Suppressor macrophage (primary cell): Measurements from ENCODE around the gene EFTUD2.
A peak's percentile ranks its signal among the peaks of the same experiment; 100 is the strongest.

Experiments used
- DNase-seq, 4 experiments: peaks; one replicate each; pipeline ENCODE4 v3.0.0-alpha.2; 2020 to 2022

The EFTUD2 gene

DNA sequence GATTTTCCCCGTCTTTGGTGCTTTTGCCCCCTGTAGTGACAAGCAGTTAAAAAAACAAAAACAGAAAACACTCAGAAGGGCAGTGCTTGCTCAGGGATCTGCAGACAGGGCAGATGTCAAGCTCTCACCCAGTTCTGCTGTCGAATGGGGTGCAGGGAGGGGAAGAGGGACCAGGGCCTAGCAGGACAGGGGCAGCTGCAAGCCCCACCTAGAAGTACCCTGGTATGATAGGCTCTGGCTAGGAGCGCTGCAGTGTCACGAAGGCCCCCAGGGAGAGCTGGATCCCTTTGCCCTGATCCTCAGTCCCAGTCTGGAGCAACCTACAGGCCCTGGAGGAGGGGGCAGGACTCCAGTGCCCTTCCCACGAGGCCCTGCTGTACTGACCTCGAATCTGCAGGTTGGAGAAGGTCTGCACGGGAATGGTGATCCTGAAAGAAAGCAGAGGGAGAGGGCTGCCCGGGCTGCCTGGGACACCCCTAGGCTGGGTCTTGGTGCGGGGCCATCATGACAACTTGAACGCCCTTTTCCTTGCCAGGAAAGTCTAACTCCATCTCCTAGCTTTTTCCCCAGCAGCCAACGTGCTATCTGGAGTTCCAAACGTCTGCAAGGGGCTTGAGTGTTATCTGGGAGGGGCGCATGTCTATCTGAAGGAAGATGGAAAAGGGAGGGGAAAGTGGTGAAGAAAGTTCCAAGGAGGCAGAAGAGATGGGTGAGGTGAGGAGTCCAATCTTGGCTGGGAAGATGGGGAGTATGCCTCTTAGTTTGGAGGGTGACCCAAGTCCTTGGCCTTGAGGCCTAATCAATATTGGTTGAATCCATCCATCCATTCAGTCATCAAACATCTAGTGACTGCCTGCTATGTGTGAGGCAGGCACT is 11.2 kb upstream of the EFTUD2 start:
- DNase-seq, result no peak

DNA sequence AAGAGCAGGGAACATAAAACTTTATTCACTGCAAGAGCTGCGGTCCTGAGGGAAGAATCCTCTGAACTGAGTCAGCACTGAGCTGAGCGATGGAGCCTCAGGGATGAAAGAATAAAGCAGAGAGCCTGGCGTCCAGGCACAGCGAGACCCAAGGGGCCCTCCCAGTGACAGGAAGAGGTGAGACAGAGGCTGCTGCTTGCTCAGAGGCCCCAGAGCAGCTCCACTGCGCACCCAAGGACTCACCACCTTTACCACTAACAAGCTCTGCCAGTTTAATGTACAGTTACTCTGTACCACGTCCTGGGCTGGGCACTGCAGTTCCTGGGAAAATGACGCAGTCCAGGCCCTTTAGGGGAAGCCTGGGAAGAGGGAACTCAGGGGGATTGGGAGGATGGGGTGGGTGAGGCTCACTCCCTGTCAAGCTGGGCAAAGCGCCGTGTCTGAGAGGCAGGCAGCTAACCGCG is 10.5 kb upstream of the EFTUD2 start:
- no peak for DNase-seq

DNA sequence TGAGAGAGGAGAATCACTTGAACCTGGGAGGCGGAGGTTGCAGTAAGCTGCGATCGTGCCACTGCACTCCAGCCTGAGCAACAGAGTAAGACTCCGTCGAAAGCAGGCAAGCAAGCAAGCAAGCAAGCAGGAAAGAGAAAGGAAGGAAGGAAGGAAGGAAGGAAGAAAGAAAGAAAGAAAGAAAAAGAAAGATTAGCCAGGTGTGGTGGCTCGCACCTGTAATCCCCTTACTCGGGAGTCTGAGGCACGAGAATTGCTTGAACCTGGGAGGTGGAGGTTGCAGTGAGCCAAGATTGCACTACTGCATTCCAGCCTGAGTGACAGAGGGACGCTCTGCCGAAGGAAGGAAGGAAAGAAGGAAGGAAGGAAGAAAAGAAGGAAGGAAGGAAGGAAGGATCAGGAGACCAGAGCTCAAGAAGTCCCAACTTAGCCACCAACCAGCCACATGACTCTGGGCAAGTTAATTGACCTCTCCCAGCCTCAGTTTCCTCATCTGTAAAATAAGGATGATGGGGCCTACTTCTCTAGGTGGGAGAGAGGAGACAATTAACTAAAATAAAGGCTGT is 9.6 kb upstream of the EFTUD2 start:
- no peak for DNase-seq

DNA sequence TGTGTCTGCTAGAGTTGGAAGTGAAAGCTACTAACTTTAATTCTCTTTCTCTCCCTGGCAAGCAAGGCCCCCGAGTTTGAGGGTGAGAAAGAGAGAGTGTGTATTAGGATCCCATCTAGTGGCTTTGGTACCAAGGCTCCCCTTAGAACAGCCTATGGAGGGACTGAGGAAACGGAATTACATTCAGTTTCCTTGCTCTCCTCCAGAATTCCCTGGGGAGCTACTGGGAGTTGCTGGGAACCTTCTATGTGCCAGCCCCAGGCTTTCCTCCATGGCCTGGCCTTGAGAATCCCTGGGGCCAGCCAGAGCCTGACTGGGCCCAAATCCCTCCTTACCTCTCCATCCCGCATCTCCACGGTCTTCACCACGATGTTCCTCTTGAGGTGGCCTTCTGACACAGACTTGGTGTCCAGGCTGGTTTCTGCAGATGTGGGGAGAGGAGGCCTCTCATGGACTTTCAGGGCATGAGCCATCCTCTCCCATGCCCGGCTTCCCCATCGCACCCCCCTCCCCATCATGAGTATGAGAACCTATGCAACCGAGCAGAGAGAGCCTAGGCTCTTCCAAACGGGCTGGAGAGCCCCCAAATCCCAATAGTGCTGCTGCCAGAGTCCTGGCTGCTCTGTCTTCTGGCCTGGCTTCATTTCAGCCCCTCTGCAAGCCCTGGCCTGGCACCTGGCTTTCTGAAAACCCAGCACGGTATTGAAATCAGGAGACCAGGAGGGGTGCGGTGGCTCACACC is 8.7 kb upstream of the EFTUD2 start:
- DNase-seq, result no peak

DNA sequence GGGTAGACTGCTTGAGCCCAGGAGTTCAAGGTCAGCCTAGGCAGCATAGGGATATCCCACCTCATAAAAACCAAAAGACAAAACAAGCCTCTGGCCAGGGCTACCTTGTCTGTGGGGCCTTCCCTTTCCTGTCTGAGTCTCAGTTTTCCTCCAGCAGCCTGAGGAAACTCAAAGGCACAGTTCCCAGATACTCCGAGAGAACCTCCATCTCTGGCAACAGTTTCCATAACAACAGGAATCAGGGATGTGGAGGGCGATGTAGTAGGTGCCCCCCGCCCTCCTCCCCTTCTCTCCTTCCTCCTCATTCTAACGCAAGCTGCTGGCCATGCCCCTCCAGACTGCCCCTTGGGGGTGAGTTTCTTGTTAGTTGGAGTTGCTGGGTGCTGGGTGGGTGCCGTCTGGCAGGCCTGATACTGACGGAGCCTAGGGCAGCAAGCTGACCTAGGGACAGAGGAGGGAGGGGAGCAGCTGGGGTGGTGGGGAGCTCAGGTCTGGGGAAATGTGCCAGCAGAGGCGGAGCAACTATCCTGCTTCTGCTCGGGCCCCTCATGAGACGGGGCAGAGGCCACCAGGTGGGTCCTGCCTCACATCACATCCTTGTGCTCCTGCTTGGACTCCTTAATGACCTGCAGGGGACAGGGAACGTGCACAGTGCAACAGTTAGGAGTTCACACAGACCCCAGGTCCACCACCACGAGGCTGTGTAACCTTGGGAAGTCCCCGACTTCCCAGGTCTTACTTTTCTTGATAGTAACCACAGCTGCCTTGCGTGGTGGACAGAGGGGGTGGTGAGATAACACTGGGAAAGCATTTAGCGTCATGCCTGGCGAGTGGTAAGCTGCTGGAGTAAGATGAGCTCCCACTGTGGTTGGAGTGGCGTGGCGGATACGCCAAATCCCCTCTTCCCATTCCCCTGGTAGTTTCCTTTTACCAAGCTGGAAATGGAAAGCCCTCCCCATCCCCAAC is 7.8 kb upstream of the EFTUD2 start:
- no peak for DNase-seq

DNA sequence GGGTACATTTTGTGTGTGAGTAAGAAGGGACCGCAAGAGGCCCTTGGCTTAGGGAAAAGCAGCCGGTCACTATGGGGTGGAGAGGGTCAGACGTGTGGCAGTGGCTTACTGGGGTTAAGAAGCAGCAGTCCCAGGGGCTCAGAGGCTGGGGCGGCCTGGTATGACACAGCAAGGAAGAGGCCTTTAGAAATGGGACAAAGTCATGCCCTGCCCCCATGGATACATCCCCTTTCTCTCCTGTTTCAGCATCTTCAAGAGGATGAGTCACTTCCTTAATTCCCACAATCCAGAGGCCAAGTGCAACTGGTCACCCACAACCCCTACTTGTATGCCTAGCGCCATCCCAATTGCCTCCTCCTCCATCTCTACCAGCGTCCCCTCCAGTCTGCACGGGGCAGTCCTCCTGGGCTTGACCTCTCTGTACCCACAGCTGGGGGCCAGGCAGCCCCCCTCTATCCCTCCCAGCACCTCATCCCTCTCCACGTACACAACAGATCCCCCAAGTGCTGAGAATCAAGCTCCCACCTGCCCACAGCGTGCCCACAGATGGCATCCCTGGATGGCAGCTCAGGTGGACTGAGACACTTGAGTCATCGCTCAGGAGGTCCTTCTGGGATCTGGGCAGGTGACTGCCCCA is 6.9 kb upstream of the EFTUD2 start:
- DNase-seq, result peak; percentile 77 to 91 (median 86)

DNA sequence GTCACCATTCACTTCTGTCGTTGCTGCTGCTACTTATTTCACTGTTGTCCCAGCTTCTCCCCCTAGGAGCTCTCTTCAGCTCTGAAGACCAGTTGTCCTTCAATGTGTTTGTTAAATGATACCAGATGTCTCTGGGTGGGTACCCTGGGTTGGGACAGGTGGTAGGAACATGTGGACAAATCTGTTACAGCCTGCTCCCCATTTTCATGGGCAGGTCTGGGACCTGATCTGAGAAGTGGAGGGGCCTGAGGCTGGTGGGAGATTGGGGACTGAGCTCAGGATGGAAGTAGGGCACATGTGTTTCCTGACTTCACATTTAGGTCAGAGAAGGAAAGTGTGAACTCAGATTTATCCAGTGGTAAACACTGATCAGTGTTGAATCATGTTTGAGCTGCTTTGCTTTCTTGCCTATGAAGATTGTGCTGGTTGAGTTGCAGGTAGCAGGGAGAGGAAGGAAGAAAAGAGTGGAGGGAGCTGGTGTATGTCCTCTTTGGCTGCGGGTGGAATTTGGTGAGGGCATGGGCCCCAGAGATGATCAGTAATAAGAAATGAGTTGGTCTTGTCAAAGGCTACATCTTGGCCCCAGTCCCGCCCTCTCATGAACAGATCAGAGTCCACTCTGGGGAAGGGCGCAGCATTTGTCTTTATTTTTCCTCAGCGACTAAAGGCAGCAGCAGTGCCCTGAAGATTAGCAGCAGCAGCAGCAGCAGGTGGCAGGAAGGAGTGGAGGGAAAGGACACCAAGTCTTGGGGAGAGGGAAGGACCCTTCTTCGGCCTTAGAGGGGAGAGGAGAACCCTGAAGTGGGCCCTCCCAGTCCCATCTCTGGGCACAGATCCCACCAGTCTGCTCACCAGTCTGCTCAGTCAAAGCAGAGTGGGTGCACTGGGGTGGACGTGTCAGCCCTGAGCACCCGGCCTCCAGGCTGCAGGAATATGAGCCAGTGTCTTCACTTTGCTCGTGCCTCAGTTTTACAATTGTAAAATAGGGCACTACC is 6.1 kb upstream of the EFTUD2 start:
- DNase-seq, result no peak

DNA sequence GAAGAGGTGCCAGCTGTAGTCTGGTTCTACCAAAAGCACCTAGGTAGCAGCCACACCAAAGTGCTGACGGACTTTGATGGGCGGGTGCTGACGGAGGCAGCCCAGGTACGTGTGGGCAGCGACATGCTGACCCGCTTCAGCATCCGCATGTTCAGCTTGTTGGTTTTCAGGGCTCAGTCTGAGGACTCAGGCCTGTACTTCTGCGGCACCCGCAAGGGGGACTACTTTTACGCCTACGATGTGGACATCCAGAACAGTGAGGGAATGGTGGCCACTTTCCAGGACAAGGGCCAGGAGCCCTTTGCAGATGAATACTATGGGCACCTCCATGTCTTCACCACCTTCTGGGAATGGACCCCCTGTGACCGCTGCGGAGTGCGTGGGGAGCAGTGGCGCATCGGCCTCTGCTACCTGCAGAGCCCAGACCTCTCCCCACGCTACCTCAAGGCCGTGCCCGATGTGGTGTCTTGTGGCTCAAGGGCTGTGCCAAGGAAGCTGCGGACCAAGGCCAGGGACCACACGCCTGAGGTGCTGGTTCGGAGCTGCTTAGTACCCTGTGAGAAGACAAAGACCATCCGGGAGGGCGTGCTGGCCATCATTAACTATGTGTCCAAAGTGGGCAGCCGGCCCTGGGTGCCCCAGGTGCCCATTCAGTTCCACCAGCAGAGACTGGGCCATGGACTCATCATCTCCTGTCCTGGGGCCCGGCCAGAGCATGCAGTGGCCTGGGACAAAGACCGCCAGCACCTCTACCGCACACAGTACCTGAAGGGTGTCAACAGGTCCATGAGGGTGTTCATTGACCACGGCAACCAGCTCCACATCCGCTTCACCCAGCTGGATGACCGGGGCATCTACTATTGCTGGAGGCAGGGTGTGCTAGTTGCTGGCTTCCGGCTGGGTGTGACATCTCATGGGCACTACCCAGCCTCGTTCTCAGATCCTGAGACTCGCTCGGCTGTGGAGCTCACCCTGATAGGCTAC is 5.0 kb upstream of the EFTUD2 start:
- DNase-seq, result no peak

DNA sequence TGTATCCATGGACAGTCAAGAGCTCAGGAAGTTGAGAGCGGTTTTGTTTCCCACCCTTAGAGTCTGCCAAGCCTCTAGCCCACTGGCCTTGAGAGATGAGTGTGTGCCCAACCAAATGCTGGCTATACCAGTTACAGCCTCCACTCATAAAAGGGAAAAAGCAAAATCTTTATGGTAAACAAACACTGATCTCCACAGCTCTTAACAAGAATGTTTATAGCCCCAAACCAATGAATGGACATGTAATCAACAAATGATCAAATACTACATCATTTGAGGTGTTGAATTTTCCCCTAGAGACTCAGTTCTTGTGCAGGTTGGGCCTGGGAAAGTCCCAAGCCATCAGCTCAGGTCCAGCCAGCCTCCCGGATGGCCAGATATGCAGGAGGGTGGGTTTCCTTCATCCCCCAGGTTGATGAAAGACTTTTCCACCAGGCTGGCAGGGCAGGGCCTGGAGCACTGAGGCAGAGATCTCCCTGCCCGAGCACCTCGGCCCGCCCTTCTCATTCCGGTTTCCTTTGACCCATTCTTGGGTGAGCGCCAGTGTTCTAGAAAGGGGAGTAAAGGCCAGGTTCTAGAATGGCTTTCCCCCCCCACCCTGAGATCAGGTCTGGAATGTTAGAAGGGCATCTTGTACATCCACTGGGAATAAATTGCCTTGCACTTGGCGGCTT is 3.9 kb upstream of the EFTUD2 start:
- DNase-seq, result no peak

DNA sequence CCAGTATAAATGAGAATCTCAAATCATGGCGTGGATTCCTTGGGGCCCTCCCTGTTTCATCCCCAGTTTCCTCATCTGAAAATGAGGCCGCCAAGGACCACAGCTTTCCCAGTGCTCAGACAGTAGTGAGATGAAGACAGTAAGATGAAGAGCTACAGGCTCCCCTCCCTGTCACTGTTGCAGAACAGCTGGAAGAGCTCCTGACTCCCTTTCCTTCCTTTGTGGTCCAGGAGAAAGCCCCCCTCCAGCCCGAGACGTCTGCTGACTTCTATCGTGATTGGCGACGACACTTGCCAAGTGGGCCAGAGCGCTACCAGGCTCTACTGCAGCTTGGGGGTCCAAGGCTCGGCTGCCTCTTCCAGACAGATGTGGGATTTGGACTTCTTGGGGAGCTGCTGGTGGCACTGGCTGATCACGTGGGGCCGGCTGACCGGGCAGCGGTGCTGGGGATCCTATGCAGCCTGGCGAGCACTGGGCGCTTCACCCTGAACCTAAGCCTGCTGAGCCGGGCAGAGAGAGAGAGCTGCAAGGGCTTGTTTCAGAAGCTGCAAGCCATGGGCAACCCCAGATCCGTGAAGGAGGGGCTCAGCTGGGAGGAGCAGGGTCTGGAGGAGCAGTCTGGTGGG is 3.0 kb upstream of the EFTUD2 start:
- DNase-seq, result no peak

DNA sequence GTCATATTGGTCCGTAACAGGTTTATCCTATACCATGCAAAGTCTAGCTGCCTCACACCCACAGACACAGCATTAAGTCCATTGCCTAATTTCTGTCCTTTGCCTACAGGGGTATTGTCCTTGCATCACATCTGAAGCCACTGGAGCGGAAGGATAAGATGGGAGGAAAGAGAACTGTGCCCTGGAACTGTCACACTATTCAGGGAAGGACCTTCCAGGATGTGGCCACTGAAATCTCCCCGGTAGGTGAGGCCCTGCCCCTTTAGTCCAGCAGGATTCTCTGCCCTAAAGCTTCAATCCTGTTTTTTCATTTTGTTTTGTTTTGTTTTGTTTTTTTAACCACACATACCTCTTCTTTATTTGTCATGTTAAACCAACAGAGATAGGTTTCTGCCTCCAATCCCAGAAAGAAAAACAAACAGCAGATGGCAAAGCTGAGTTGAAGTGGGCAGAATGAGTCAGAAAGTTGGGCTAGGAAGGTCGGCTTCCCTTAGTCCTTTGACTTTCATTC is 2.2 kb upstream of the EFTUD2 start:
- DNase-seq, result peak; percentile 31 to 73 (median 62)

DNA sequence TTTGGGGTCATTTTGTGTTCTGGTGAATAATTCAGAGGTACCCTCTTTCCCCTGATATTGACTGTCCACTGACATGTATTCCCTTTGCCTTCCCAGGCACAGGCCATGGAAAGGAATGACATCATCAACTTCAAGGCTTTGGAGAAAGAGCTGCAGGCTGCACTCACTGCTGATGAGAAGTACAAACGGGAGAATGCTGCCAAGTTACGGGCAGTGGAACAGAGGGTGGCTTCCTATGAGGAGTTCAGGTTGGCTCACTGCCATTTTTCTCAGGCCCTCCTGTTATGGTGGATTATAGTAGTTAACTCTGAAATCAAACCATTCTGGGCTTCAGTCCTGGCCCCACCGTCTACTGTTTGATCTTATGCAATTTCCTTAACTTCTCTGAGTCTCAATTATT is 1.6 kb upstream of the EFTUD2 start:
- peak in 3 of 4 experiments; percentile 30 to 53 (median 46) for DNase-seq

DNA sequence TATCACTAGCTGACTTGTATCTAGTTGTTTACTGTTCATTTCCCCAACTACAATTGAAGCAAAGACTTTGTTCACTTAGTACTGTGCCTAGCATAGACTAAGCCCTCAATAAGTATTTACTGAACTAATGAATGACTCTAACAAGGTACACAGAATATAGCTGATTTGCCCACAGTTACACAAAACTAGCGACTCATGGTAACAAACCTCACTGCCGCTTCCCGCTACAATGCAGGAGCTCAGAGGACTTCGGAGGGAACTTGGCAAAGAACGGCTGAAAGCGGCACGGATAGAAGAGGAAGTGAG is 524 bp downstream of the EFTUD2 start:
- peak; percentile 82 to 89 (median 86) for DNase-seq

DNA sequence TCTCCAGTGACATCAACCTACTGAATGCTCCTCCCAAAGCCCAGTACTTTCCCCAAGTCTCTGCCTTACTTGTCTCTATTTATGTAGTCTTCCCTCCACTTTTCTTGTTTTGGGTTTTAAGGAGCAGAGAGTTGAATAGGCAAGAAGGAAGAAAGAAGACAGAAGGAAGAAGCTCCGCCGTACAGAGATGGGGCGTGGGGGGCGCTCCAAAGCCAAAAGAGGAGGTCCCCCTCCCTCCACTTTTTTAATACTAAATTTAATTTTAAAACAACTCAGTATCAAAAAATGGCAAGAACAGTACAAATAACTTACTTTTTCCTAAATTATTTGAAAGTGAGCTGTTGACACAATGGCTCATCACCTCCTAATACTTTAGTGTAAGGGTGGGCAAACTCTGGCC is 4.6 kb downstream of the EFTUD2 start:
- DNase-seq, result no peak

DNA sequence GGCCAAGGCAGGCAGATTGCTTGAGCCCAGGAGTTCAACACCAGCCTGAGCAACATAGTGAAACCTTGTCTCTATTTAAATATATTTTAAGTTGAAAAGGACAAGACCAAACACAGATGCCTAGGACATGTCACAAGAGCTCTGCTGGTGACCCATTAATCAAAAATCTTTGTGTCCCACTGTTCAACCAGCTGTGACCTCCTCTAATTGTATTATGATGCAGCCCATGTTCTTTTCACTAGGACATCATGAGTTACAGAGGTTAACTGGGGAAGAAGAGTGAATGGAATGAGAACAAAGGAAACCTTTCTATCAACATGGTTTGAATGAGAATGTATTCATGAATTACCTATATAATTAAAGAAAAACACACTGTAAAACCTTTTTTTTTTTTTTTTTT is 7.0 kb downstream of the EFTUD2 start:
- DNase-seq, result no peak

DNA sequence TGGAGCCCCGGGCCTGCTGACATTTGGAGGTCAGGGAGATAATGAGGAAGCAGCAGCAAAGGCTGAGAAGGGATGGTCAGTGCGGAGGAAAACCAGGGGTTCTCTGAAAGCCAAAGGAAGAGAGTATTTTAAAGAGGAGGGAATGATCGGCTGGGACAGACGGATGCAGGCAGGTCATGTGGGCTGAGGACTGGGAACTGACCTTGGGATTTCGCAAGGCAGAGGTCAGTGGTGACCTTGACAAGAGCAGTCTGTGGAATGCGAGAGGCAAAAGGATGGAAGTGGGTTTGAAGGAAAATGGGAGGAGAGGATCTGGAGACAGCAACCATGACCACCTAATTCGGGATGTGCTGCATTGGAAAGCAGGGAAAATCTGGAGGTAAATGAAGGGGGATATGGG is 10.2 kb downstream of the EFTUD2 start:
- peak in 2 of 4 experiments; percentile 16 to 30 for DNase-seq

DNA sequence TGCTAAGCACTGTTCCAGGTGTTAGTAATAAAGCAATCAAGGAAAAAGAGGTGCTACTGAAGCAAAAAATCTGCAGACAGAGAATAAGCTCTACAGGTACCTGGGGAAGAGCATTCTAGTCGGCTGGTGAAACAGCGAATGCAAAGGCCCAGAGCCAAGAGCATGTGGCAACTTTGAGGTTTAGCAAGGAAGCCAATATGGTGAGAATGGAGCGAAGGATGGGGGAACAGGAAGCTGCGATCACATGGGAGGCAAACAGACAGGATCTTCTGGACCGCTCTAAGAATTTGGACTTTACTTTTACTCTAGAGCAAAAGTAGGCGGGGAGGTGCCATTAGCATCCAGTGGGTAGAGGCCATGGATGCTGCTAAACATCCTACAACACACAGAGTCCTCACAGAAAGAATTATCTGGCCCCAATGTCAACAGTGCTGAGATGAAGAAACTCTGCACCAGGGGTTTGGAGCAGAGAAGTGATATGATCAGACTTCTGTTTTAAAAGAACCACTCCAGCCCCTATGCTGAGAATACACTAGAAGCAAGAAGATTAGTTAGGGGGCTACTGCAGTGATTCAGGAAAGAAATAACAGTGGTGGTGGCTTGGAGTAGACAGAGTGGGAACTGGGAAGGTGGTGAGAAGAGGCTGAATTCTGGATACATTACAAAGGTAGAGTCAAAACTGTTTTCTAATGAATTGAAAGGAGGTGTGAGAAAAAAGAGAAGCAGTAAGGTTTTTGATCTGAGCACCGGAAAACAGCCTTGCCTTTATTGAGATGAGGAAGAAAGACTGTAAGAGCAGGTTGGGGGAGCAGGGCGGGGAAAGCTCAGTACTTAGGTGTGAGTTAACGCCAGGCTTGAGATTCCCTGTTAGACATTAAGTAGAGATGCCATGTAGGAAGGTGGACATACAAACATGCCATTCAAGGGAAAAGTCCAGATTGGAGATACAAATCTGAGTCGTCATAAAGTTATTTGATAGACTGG is 11.0 kb downstream of the EFTUD2 start:
- peak in 3 of 4 experiments; percentile 49 to 54 (median 49) for DNase-seq
